ENCODE measurements around the gene ZCCHC7.

DNA sequence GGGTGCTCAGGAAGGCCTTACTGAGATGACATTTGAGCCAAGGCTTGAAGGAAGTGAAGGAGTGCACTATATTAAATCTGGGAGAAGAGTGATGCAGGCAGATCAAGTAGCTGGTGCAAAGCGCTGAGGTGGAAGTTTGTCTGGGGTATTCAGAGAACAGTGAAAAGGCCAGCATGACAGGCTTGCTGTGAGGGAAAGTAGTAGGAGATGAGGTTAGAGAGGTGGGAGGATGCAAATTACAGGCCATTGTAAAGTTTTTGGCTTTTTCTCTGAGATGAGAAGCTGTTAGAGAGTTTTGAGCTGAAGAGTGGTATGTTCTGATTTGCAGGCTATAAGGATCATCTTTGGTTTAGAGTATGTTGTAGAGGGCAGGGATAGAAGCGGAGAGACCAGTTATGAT, 221.3 kb downstream of the ZCCHC7 start:
- TF ChIP-seq, protein P1, sequence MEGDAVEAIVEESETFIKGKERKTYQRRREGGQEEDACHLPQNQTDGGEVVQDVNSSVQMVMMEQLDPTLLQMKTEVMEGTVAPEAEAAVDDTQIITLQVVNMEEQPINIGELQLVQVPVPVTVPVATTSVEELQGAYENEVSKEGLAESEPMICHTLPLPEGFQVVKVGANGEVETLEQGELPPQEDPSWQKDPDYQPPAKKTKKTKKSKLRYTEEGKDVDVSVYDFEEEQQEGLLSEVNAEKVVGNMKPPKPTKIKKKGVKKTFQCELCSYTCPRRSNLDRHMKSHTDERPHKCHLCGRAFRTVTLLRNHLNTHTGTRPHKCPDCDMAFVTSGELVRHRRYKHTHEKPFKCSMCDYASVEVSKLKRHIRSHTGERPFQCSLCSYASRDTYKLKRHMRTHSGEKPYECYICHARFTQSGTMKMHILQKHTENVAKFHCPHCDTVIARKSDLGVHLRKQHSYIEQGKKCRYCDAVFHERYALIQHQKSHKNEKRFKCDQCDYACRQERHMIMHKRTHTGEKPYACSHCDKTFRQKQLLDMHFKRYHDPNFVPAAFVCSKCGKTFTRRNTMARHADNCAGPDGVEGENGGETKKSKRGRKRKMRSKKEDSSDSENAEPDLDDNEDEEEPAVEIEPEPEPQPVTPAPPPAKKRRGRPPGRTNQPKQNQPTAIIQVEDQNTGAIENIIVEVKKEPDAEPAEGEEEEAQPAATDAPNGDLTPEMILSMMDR (IDR thresholded peaks at IDR 0.05; ENCODE audit: borderline replicate concordance, extremely low read depth, low read length, poor library complexity, severe bottlenecking) = no peak
- no peak for TF ChIP-seq EZH2 (IDR thresholded peaks at IDR 0.05; ENCODE audit: borderline replicate concordance, low read depth, low read length, severe bottlenecking)

All from DND-41 (cell line).